Activated B cell treated with CpG ODN at 0.5 μM for 24 hours (primary cell): ENCODE results near the gene FARSB. TPM values are rescaled to one million over a fixed set of nuclear protein-coding genes. Genes with fewer than 3 reads are reported as not detected.
A peak's percentile ranks its signal among the peaks of the same experiment; 100 is the strongest.

Experiments
- ATAC-seq: fragments of 200-7000 bp; cut with Tn5 transposase; one replicate; pipeline ENCODE4 v1.10.0; 2021; ENCODE audit warnings: low read depth, mild to moderate bottlenecking, moderate library complexity
- CTCF ChIA-PET: fragments of 350-600 bp; sonication (Branson Sonifier 250); formaldehyde crosslinking; loops from one replicate; lab custom pipeline; 2021; ENCODE audit warnings: antibody characterized with exemption; lab: Charles Lee
- POLR2A ChIA-PET: fragments of 350-600 bp; sonication (Branson Sonifier 250); formaldehyde crosslinking; loops from one replicate; lab custom pipeline; 2021; ENCODE audit warnings: antibody characterized with exemption; lab: Charles Lee
- DNase-seq: peaks from one replicate; pipeline ENCODE4 v3.0.0; 2022
- H3K27ac Mint-ChIP-seq: one replicate; pipeline ENCODE4 v1.8.0; 2020; ENCODE audit warnings: mixed read lengths
- H3K27me3 Mint-ChIP-seq: one replicate; pipeline ENCODE4 v1.8.0; 2021; ENCODE audit warnings: mixed read lengths
- H3K36me3 Mint-ChIP-seq: one replicate; pipeline ENCODE4 v1.8.0; 2021; ENCODE audit warnings: low read depth, mixed read lengths
- H3K4me1 Mint-ChIP-seq: one replicate; pipeline ENCODE4 v1.8.0; 2021; ENCODE audit warnings: mixed read lengths
- H3K4me3 Mint-ChIP-seq: one replicate; pipeline ENCODE4 v1.8.0; 2020; ENCODE audit warnings: mild to moderate bottlenecking, mixed read lengths
- H3K9me3 Mint-ChIP-seq: one replicate; pipeline ENCODE4 v1.8.0; 2020; ENCODE audit warnings: mixed read lengths
- intact Hi-C: fragments of 100-400 bp; cut with micrococcal nuclease; formaldehyde crosslinking; loops from one replicate; pipeline ENCODE4 v1.15.1; 2024
- total RNA-seq: library from RNA; stranded (reverse); gene quantifications from 2 replicates; pipeline ENCODE4 v1.2.3, GENCODE V29; 2022
- TF ChIP-seq, protein P1 (sequence below): fragments of 200-600 bp; IDR thresholded peaks from one replicate; pipeline ENCODE4 v1.8.0; 2022; ENCODE audit warnings: antibody characterized with exemption, mild to moderate bottlenecking

Gene FARSB
- total RNA-seq, 1 donor from 2014 or later = 23.3 TPM

DNA sequence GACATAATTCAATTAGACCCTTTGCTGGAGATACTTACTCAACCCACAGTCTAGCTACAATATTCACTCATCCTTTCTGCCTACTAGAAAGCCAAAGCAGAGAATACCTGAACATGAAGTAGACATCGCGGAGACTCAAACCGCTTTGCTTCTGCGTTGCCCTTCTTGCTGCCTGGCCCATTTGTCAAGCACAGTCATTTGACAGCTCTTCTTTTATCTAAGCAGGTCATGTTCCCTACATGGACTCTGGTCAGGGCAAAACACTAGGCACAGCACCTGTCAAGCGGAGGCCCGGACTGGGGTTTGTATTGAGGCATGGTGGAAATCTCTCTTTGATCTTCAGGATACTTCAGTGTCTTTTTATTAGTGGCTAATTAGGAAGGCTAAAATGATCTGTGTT, 89.7 kb downstream of the FARSB start:
- Mint-ChIP-seq H3K27ac (no peak overlapping the region), H3K27me3 (no peaks in the 10 kb centered on the region), H3K36me3 (peaks cover 37% of the 10 kb centered on the region), H3K9me3 (no peaks in the 10 kb centered on the region), H3K4me3 (no peak overlapping the region), H3K4me1 (no peaks in the 10 kb centered on the region)
- ChIA-PET CTCF (no interaction called here), POLR2A (no interaction called here)
- intact Hi-C loops = no loop called here
- ATAC-seq (no peak), DNase-seq (no peak)
- TF ChIP-seq, protein P1, sequence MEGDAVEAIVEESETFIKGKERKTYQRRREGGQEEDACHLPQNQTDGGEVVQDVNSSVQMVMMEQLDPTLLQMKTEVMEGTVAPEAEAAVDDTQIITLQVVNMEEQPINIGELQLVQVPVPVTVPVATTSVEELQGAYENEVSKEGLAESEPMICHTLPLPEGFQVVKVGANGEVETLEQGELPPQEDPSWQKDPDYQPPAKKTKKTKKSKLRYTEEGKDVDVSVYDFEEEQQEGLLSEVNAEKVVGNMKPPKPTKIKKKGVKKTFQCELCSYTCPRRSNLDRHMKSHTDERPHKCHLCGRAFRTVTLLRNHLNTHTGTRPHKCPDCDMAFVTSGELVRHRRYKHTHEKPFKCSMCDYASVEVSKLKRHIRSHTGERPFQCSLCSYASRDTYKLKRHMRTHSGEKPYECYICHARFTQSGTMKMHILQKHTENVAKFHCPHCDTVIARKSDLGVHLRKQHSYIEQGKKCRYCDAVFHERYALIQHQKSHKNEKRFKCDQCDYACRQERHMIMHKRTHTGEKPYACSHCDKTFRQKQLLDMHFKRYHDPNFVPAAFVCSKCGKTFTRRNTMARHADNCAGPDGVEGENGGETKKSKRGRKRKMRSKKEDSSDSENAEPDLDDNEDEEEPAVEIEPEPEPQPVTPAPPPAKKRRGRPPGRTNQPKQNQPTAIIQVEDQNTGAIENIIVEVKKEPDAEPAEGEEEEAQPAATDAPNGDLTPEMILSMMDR = no peak

DNA sequence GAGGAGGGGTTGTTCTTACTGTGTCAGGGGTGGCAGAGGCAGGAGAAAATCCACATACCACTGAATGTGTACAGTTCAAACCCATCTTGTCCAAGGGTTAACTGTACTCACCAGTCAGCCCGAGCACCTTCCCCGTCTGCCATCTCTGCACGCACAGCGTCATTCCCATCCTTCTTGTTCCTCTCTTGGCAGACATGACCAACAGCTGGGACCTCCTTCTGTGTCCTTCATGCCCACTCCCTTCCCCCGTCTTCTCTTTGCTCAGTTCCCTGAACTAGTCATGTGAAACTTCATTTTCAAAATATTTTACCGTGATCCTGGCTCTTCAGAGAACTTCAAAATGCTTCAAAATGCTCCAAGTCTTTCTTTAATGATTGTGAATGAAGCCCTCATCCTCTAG, 92.0 kb downstream of the FARSB start:
- no peaks in the 10 kb centered on the region for H3K27me3 Mint-ChIP-seq
- no peak overlapping the region for H3K4me3 Mint-ChIP-seq
- POLR2A ChIA-PET = no interaction called here
- CTCF ChIA-PET = interaction anchor here (4.4 kb wide), 1 partner anchor 246 kb away, joined by 92 read pairs; a partner anchor contains a TSS
- H3K36me3 Mint-ChIP-seq = peaks cover 26% of the 10 kb centered on the region
- DNase-seq (no peak), ATAC-seq (no peak)
- H3K9me3 Mint-ChIP-seq = no peaks in the 10 kb centered on the region
- H3K4me1 Mint-ChIP-seq = no peaks in the 10 kb centered on the region
- H3K27ac Mint-ChIP-seq = no peak overlapping the region
- intact Hi-C loops = loop anchor here (2.0 to 5.0 kb wide), 2 partner anchors 142 to 507 kb away; partner anchors contain the start of gene SGPP2
- TF ChIP-seq, protein P1 = no peak

GRCh38 chr2:222563106-222563718, 92.7 kb downstream of the FARSB start:
- DNase-seq (no peak), ATAC-seq (no peak)
- H3K4me3 Mint-ChIP-seq = no peak overlapping the region
- ChIA-PET POLR2A (no interaction called here), CTCF (interaction anchor here (4.4 kb wide), 1 partner anchor 245 kb away, joined by 92 read pairs; a partner anchor contains a TSS)
- peaks cover 19% of the 10 kb centered on the region for H3K36me3 Mint-ChIP-seq
- H3K4me1 Mint-ChIP-seq = no peaks in the 10 kb centered on the region
- no peak overlapping the region for H3K27ac Mint-ChIP-seq
- intact Hi-C loops = loop anchor here (2.0 to 5.0 kb wide), 2 partner anchors 141 to 506 kb away; partner anchors contain the start of gene SGPP2
- no peaks in the 10 kb centered on the region for H3K27me3 Mint-ChIP-seq
- H3K9me3 Mint-ChIP-seq = no peaks in the 10 kb centered on the region
- TF ChIP-seq, protein P1 = no peak

GRCh38 chr2:222561817-222562645, 93.9 kb downstream of the FARSB start:
- DNase-seq (no peak), ATAC-seq (peak; percentile 54)
- Mint-ChIP-seq H3K27me3 (no peaks in the 10 kb centered on the region), H3K4me1 (no peaks in the 10 kb centered on the region), H3K4me3 (no peak overlapping the region), H3K9me3 (no peaks in the 10 kb centered on the region), H3K27ac (no peak overlapping the region), H3K36me3 (peaks cover 12% of the 10 kb centered on the region)
- TF ChIP-seq, protein P1 = no peak
- CTCF ChIA-PET = interaction anchor here (0.6 to 4.4 kb wide), 8 partner anchors 15 to 504 kb away, joined by 3 to 92 read pairs (median 4); a partner anchor contains a TSS
- intact Hi-C loops = loop anchor here (1.0 to 5.0 kb wide), 4 partner anchors 51 to 505 kb away; partner anchors contain the start of gene SGPP2
- POLR2A ChIA-PET = no interaction called here

- Mint-ChIP-seq H3K36me3 (peaks cover 4% of the 10 kb centered on the region), H3K4me1 (no peaks in the 10 kb centered on the region), H3K9me3 (no peaks in the 10 kb centered on the region), H3K27me3 (no peaks in the 10 kb centered on the region), H3K4me3 (no peak overlapping the region), H3K27ac (no peak overlapping the region)
- ATAC-seq (no peak), DNase-seq (no peak)
- TF ChIP-seq, protein P1 = no peak
- ChIA-PET POLR2A (no interaction called here), CTCF (interaction anchor here (0.7 to 4.4 kb wide), 5 partner anchors 52 to 503 kb away, joined by 3 to 92 read pairs (median 6); a partner anchor contains a TSS)
- intact Hi-C loops = loop anchor here (1.0 to 5.0 kb wide), 3 partner anchors 52 to 243 kb away; partner anchors contain the start of gene SGPP2
These were observed 94.7 kb downstream of the FARSB start for GRCh38 chr2:222561151-222561550.
